Inferior parietal cortex (tissue), 1 donor: ENCODE data around the gene GPD1L.
"Not testable (repeated sequence)": the region's sequence is repeated elsewhere in the genome, so short reads cannot be mapped to it uniquely, and the experiment has no call there.

ENCODE experiments used
- DNase-seq: peaks from one replicate; pipeline ENCODE4 v3.0.0-alpha.2; 2016; ENCODE audit errors: extremely low spot score

The GPD1L gene

GRCh38 chr3:32105291-32106131 lies 909 bp upstream of the GPD1L start:
- no peak for DNase-seq

GRCh38 chr3:32106929-32107362 lies 526 bp downstream of the GPD1L start:
- DNase-seq = no peak

DNA sequence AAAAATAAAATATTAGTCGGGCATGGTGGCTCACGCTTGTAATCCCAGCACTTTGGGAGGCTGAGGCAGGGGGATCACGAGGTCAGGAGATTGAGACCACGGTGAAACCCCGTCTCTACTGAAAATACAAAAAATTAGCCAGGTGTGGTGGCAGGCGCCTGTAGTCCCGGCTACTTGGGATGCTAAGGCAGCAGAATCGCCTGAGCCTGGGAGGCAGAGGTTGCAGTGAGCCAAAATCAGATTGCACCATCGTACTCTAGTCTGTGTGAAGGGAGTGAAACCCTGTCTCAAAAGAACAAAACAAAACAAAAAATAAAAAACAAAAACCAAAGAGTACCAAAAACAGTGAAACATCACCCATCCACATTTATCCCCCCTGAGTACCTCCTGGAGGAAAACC lies 1.8 kb downstream of the GPD1L start:
- not testable (repeated sequence) for DNase-seq

- DNase-seq = peak; percentile 68
Measured at GRCh38 chr3:32109256-32109655, 2.8 kb downstream of the GPD1L start.

- DNase-seq = no peak
Measured at GRCh38 chr3:32110233-32110760, 3.9 kb downstream of the GPD1L start.

GRCh38 chr3:32111560-32111959 lies 5.1 kb downstream of the GPD1L start:
- DNase-seq = no peak

DNA sequence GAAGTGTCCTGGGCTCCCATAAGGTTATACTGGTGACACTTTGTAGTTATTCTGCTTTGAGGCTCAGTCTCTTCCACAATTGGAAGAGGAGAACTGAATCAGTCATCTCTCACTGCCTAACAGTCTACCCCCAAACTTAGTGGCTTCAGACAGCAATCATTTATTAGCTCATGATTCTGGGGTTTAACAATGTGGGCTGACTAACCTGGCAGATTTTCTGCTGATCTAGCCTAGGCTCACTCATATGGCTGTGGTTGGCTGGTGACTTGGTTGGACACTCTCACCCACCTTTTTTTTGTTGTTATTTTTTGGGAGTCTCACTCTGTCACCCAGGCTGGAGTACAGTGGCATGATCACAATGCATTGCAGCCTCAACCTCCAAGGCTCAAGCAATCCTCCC lies 7.1 kb downstream of the GPD1L start:
- no peak for DNase-seq

DNA sequence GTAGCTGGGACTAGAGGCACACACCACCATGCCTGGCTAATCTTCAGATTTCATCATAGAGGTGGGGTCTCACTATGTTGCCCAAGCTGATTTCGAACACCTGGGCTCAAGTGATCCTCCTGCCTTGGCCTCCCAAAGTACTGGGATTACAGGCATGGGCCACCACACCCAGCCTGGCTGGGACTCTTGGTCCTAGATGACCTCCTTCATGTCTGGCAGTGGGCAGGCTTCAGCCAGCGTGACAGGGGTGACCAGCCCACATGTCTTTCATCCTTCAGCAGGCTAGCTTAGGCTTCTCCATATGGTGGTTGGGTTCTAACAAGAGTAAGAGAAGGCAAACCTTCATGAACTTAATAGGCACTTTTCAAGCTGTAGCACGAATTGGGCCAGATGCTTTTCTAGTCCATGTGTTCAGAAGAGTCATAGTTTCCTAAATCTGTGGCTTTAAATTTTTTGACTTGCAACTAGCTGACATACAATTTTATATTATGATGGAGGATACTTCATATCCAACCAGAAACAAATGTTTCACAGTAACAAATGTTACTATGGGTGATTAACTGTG lies 7.6 kb downstream of the GPD1L start:
- DNase-seq = no peak

- DNase-seq = not testable (repeated sequence)
Measured at GRCh38 chr3:32114546-32115386, 8.3 kb downstream of the GPD1L start.

DNA sequence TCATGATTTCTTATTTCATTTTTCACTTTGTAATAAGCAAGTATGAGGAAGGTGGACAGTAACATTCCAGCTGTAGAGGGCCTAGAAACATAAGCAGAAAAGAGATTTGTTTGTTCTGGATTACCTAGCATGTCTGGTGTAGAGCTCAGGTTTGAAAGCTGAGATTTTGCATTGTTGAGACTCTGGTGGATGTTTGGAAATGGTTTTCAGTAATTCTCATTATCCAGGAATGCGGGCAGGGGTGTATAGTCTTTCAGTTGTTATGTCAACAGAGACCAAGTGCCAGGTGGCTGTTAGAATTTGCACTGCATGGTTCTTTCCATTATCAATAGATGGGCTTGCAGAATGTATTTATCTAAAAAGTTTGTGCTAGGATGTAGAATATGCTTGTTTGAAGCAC lies 10.9 kb downstream of the GPD1L start:
- DNase-seq = no peak

GRCh38 chr3:32118215-32118614 lies 11.8 kb downstream of the GPD1L start:
- DNase-seq = no peak

DNA sequence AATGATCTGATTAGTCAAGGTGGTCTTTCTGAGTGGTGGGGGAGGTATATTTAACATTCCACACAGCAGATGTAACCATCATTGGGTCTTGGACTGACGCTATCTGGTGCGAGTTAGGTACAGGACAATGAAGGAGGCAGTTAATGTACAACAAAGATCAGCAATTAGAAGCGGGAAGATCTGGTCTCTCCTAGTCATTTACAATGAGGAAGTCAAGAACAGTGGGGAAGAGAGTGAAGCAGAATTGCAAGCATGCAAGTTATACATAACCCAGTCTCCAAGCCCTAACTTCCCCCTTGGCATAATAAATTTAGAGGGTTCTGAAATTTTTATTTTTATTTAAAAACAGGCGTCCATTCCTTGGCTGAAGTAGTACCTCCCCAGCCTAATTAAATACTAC lies 14.1 kb downstream of the GPD1L start:
- no peak for DNase-seq

DNA sequence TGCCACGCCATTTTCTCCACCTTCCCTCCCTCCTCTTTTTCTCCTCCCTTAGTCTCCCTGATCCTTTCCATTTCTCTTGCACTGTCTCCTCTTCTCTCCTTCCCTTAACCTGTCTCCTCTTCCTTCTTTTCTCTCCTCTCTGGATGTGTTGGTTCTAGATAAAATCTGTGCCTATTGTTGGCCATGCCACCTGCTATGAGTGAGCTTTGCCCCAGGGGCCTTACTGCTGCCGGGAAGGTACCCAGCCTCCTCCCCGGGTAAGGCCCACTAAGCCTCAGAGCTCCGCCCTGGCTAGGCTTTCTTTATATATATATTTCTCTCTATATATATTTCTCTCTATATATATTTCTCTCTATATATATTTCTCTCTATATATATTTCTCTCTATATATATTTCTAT lies 14.7 kb downstream of the GPD1L start:
- DNase-seq = no peak

GRCh38 chr3:32123620-32124019 lies 17.2 kb downstream of the GPD1L start:
- no peak for DNase-seq

GRCh38 chr3:32125012-32125411 lies 18.6 kb downstream of the GPD1L start:
- DNase-seq = peak; percentile 40

DNA sequence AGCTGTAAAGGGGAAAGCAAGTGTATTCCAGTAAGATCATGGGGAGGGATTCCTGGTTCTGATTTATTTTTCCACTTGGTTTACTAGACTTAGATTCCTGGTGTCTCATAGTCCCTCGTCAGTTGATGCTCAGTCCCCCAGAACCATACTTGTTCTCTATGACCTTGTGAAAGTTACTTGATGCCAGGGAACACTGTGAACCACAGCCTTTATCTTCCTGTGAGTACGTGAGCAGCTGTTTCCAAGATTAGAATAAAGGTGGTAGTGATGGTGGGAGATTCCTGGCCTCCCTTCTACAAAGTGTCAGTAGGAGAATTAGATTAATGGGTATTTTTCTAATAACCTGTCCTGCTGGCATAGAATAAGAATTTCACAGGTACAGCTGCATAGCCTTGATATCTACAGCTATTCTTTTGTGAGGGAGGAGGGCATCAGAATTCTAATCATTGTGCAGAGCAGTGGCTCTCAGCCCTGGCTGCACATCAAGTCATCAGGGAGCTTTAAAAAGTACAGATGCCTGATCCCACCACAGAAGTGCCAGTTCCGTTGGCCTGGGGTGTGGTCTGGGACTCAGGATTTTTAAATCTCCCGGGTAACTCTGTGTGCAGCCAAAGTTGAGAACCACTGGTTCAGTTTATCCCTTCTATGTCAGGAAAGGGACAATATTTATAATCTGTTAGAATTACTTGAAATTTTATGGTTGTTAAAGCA lies 20.0 kb downstream of the GPD1L start:
- no peak for DNase-seq

DNA sequence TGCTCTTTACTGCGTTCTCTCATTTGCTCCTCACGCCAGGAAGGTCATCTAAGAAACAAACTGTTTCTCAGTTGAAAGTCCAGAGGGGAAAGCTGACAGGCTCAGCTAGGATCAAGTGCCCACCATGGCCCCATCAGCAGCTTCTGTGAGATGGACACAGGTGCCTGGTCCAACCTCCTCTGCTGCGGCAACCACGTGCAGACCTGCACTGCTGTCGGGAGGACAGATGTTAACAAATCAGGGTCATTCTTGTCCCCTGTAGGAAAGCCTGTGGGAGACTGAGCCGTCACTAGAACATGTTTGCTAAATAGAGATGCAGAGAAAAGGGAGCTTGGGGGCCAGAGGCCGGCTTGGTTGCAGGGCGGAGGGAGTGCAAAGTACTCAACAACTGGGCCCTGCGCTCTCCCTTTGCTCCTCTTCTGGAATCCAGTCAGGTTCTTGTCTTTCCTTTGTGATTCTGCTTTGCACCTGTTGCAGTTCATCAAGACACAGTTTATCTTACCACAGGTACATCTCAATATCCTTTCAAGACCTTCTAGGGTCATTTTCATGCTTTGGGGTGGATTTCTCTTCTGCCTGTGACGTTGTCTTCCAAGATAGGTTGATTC lies 20.9 kb downstream of the GPD1L start:
- no peak for DNase-seq

DNA sequence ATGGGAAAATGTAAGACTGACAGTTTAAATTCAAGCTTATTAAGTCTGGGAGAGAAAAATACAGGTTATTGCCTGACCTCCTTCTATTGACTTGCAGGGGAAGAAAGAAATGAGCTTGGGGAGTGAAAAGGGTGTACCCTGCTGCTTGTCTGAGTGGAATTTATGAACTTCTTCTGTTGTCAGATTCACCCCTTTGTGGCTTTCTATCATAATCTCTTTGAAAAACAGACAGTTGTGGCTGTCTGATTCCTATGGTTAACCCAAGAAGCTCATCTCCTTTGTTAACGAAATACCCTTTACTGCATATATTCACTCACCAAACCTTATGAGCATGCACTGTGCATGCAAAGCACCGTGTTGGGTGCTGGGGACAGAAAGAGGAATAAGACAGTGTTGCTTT lies 22.5 kb downstream of the GPD1L start:
- DNase-seq = no peak

DNA sequence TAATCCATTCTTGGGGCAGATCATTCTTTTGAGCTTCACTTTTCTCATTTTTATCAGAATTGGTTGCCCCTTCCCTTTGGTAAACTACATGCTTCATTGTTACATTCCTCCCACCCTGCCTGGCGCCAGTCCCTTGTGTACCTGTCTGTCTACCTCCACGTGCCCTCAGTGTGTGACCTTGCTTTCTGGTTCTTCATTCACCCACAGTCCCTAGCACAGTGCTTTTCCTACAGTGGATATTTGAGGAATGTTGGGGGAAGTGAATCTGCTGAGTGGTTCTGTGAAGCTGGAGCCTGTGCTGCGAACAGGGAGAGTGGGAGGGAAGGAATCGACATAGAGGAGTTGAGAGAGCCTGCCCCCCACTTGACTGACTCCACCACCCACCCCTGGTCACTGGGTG lies 23.4 kb downstream of the GPD1L start:
- DNase-seq = no peak

DNA sequence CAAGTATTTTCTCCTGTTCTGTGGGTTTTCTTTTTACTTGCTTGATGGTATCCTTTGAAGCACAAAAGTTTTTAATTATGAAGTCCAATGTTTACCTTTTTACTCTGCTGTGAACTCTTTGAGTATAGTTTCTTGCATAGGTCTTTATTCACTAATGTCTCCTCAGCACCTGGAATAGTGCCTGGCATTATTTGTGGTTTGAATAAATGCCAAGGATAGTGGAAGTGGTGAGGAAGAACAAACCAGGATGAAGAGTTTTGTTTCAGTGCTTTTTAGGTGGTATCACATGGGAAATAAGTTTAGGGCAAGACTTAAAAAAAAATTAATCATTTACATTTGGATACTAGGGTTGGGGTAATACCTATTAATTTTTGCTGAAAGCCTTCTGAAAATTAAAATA lies 25.7 kb downstream of the GPD1L start:
- DNase-seq = no peak

DNA sequence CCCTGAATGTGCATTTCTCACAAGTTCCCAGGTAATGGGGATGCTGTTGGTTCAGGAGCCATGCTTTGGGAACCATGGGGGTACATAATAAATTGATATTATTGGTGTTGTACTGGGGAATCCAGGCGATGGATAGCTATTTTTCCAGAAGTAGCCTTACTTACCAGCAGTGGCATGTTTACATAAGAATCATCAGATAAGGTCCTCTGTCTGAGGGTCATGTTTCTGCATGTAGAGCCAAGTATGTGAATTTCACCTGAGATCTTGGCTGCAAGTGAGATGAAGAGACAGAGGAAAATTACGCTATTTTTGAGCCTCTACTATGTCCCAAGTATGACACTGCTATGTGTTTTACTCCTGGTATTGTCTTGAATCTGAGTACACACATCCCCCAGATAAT lies 26.3 kb downstream of the GPD1L start:
- DNase-seq = no peak
